ENCODE data around the gene STAC3.

STAC3 gene

DNA sequence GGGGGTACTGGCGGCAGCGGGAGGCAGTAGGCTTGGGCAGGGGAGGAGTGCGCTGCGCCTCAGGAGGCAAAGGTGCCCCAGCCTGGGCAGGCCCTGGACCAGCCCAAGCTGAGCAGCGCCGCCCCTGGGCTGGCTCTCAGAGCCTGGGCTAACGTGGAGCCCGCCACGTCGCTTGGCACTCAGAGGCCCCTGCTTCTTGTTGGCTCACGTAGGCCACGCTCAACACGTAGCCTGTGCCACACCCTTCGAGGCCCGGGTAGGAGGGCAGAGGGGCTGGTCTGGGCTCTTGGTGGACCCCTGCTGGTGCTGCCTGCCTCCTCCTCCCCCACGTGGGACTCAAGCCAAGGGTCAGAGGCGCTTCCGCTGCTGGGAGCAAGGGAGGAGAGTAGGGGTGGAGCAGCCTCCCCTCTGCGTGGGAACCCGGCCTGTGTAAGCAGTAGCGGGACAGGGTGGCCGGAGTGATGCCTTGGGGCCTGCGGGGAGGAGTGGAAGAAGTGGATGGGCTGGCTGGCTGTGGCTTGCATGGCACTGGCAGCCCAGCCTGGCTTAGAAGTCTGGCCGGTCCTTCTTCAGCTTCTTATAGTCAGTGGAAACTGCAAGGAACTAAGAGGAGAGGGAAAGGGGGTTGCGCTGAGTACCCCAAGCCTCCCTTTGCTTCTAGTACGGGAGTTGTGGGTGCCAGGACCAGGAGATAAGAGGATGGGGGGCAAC is 15.8 kb downstream of the STAC3 start:
- H3K4me3 ChIP-seq (ENCODE audit: control insufficient read depth, low read depth, low read length): no peak overlapping the region
- DNase-seq (ENCODE audit: low read depth): no peak
- TF ChIP-seq CTCF (conservative IDR thresholded peaks at IDR 0.05; ENCODE audit: control insufficient read depth, insufficient read depth, low read depth, low read length): no peak

GRCh38 chr12:57234571-57235016 is 16.4 kb downstream of the STAC3 start:
- no peak for DNase-seq (ENCODE audit: low read depth)
- no peak overlapping the region for H3K4me3 ChIP-seq (ENCODE audit: control insufficient read depth, low read depth, low read length)
- no peak for TF ChIP-seq CTCF (conservative IDR thresholded peaks at IDR 0.05; ENCODE audit: control insufficient read depth, insufficient read depth, low read depth, low read length)

DNA sequence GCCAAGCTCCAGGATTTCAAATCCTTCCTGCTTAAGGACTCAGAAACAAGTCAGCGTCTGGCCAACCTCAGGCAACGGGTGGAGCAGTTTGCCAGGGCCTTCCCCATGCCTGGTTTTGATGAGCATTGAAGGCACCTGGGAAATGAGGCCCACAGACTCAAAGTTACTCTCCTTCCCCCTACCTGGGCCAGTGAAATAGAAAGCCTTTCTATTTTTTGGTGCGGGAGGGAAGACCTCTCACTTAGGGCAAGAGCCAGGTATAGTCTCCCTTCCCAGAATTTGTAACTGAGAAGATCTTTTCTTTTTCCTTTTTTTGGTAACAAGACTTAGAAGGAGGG is 16.8 kb downstream of the STAC3 start:
- no peak for TF ChIP-seq CTCF (conservative IDR thresholded peaks at IDR 0.05; ENCODE audit: control insufficient read depth, insufficient read depth, low read depth, low read length)
- no peak overlapping the region for H3K4me3 ChIP-seq (ENCODE audit: control insufficient read depth, low read depth, low read length)
- no peak for DNase-seq (ENCODE audit: low read depth)

GRCh38 chr12:57233357-57234232 is 17.4 kb downstream of the STAC3 start:
- peak; percentile 86 for DNase-seq (ENCODE audit: low read depth)
- no peak for TF ChIP-seq CTCF (conservative IDR thresholded peaks at IDR 0.05; ENCODE audit: control insufficient read depth, insufficient read depth, low read depth, low read length)
- no peak overlapping the region for H3K4me3 ChIP-seq (ENCODE audit: control insufficient read depth, low read depth, low read length)

DNA sequence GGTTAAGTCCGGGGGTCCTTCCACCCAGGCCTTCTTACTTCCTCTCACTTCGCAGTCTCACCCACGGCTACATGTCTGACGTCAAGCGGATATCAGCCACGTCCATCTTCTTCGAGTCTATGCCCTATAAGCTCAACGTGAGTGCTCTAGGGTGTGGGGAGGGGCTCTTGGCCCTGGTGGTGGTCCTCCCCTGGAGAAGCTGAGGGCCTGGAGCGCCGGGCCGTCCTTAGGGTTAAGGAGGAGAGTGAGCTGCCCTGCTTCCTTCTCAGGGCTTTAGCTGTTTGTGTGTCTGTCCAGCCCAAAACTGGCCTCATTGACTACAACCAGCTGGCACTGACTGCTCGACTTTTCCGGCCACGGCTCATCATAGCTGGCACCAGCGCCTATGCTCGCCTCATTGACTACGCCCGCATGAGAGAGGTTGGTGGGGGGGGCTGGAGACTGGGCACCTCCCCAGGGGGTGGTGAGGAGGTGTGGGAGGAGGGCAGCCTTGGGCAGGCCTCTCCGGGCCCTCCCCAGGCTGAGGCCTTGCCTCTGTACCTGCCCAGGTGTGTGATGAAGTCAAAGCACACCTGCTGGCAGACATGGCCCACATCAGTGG is 18.7 kb downstream of the STAC3 start:
- no peak for TF ChIP-seq CTCF (conservative IDR thresholded peaks at IDR 0.05; ENCODE audit: control insufficient read depth, insufficient read depth, low read depth, low read length)
- no peak overlapping the region for H3K4me3 ChIP-seq (ENCODE audit: control insufficient read depth, low read depth, low read length)
- DNase-seq (ENCODE audit: low read depth): no peak

GRCh38 chr12:57231276-57232021 is 19.5 kb downstream of the STAC3 start:
- H3K4me3 ChIP-seq (ENCODE audit: control insufficient read depth, low read depth, low read length): peak overlapping the region; percentile 1
- TF ChIP-seq CTCF (conservative IDR thresholded peaks at IDR 0.05; ENCODE audit: control insufficient read depth, insufficient read depth, low read depth, low read length): no peak
- DNase-seq (ENCODE audit: low read depth): no peak

All from fibroblast of mammary gland (primary cell).